K562 (cell line): ENCODE measurements around the gene ZNF549. TPM values are rescaled to one million over a fixed set of nuclear protein-coding genes. Genes with fewer than 3 reads are reported as not detected.

Experiments
- ATAC-seq: fragments of 200-7000 bp; cut with Tn5 transposase; 3 replicates; pipeline ENCODE4 v1.9.1; 2020; ENCODE audit warnings: moderate library complexity
- BruUV-seq: library from RNA; stranded (reverse); fragments of 400-500 nt; replicated peaks from 2 replicates; lab custom pipeline; 2021; lab: Mats Ljungman, UMichigan
- CTCF ChIA-PET: fragments of 300-600 bp; formaldehyde crosslinking; extraction: SDS; loops from one replicate; lab custom pipeline; 2021; ENCODE audit warnings: low intra/inter-chr PET ratio; lab: Yijun Ruan, JAX
- POLR2A ChIA-PET: fragments of 300-600, 350-650 bp; sonication (Branson Sonifier 250); formaldehyde crosslinking; extraction: SDS; loops from one replicate; lab custom pipeline; 2021; ENCODE audit warnings: antibody characterized with exemption, inconsistent platforms; lab: Yijun Ruan, JAX
- DNase-seq, 4 experiments: peaks; one replicate each; pipeline versions ENCODE4 v3.0.0 to v3.0.0-alpha.2; 2011 to 2018; ENCODE audit warnings: low spot score in 3 of 4, mixed read lengths in 3 of 4; ENCODE audit errors: extremely low read depth in 1 of 4
- FAIRE-seq: peaks from 2 replicates; lab custom pipeline; 2011; peaks lifted over from hg19 to GRCh38; lab: Jason Lieb, UNC
- H2AFZ ChIP-seq: 2 replicates; pipeline ENCODE4 v1.6.0; 2011; ENCODE audit warnings: low read depth, low read length, control low read depth, inconsistent platforms
- H3K27ac ChIP-seq: fragments of 200-600 bp; 3 replicates; pipeline ENCODE4 v1.8.0; 2011; ENCODE audit warnings: low read depth, mild to moderate bottlenecking, control low read depth, inconsistent platforms, low read length, moderate library complexity, mixed read lengths; ENCODE audit errors: extremely low read depth
- H3K27me3 ChIP-seq, 2 experiments: fragments of 300-600 bp in 1 of 2; 2 replicates in 1 of 2; 3 replicates in 1 of 2; pipeline versions ENCODE4 v1.6.0 to v1.8.0; 2011; ENCODE audit warnings: inconsistent platforms in 2 of 2, low read length in 2 of 2, mild to moderate bottlenecking in 1 of 2, mixed read lengths in 1 of 2, moderate library complexity in 1 of 2; ENCODE audit not compliant: control insufficient read depth in 2 of 2, insufficient read depth in 2 of 2
- H3K36me3 ChIP-seq: fragments of 300-600 bp; 3 replicates; pipeline ENCODE4 v1.8.0; 2011; ENCODE audit warnings: mild to moderate bottlenecking, low read length, inconsistent platforms; ENCODE audit not compliant: control insufficient read depth, insufficient read depth
- H3K4me1 ChIP-seq, 2 experiments: fragments of 200-600 bp in 1 of 2; replicated peaks in 1 of 2; 2 replicates in 1 of 2; 3 replicates in 1 of 2; pipeline versions ENCODE4 v1.5.1 to v1.8.0; 2011; ENCODE audit warnings: inconsistent platforms in 2 of 2, low read length in 2 of 2, mild to moderate bottlenecking in 1 of 2, mixed read lengths in 1 of 2, moderate library complexity in 1 of 2; ENCODE audit not compliant: control insufficient read depth in 2 of 2, insufficient read depth in 2 of 2
- H3K4me2 ChIP-seq: 2 replicates; pipeline ENCODE4 v1.6.1; 2011; ENCODE audit warnings: low read length, control low read depth, inconsistent platforms, mixed read lengths; ENCODE audit not compliant: insufficient read depth
- H3K4me3 ChIP-seq: fragments of 200-600 bp; sonication (generic), shearing (Covaris generic); 2 replicates; pipeline ENCODE4 v1.5.1; 2016; ENCODE audit warnings: control low read depth, inconsistent platforms
- H3K79me2 ChIP-seq: fragments of 200-600 bp; 3 replicates; pipeline ENCODE4 v1.8.0; 2011; ENCODE audit warnings: low read length, inconsistent platforms; ENCODE audit not compliant: control insufficient read depth, insufficient read depth
- H3K9ac ChIP-seq, 2 experiments: 2 replicates each; pipeline versions ENCODE4 v1.6.0 to v1.6.1; 2011; ENCODE audit warnings: low read depth in 2 of 2, low read length in 2 of 2, control low read depth in 1 of 2, inconsistent platforms in 1 of 2, mild to moderate bottlenecking in 1 of 2, mixed read lengths in 1 of 2; ENCODE audit not compliant: insufficient read depth in 1 of 2
- H3K9me1 ChIP-seq: one replicate; pipeline ENCODE4 v1.6.0; 2011; ENCODE audit warnings: inconsistent platforms, mild to moderate bottlenecking, low read length, moderate library complexity; ENCODE audit not compliant: control insufficient read depth, insufficient read depth
- H3K9me3 ChIP-seq: replicated peaks from 2 replicates; pipeline ENCODE4 v1.5.1; 2011; ENCODE audit warnings: low read depth, low read length, inconsistent platforms; ENCODE audit not compliant: control insufficient read depth, insufficient read depth
- H4K20me1 ChIP-seq: replicated peaks from 2 replicates; pipeline ENCODE4 v1.6.1; 2011; ENCODE audit warnings: low read length, inconsistent platforms, mixed read lengths; ENCODE audit not compliant: control insufficient read depth, insufficient read depth
- BMI1 ChIP-seq: fragments of 150-350 bp; IDR thresholded peaks from 2 replicates; pipeline ENCODE4 v1.6.1; 2014; ENCODE audit warnings: low read length
- CREB3 ChIP-seq: fragments of 450-650 bp; conservative IDR thresholded peaks from 2 replicates; pipeline ENCODE4 v1.6.1; 2016; ENCODE audit warnings: missing genetic modification characterization, low read depth, mild to moderate bottlenecking, missing compliant biosample characterization, moderate library complexity
- KAT8 ChIP-seq: fragments of 450-650 bp; IDR thresholded peaks from 2 replicates; pipeline ENCODE4 v1.6.1; 2016; ENCODE audit warnings: low read depth, mild to moderate bottlenecking
- KLF1 ChIP-seq: fragments of 450-650 bp; IDR thresholded peaks from 2 replicates; pipeline ENCODE4 v1.6.1; 2016; ENCODE audit warnings: missing genetic modification characterization, missing compliant biosample characterization
- MIER1 ChIP-seq: fragments of 450-650 bp; IDR thresholded peaks from 2 replicates; pipeline ENCODE4 v1.6.1; 2016; ENCODE audit warnings: antibody characterized with exemption, mild to moderate bottlenecking, low read depth
- NFIX ChIP-seq: fragments of 250-450 bp; sonication (Bioruptor Pico); IDR thresholded peaks from 2 replicates; pipeline ENCODE4 v1.4.0; 2020; ENCODE audit warnings: low read depth, mild to moderate bottlenecking, moderate library complexity
- SMARCB1 ChIP-seq: IDR thresholded peaks from 2 replicates; pipeline ENCODE4 v1.6.1; 2011; ENCODE audit warnings: improper control_type of control experiment, low read depth; ENCODE audit not compliant: insufficient read length
- THRA ChIP-seq: fragments of 450-650 bp; IDR thresholded peaks from 2 replicates; pipeline ENCODE4 v1.6.1; 2017; ENCODE audit warnings: mild to moderate bottlenecking, moderate library complexity
- ZNF184 ChIP-seq: sonication (generic); formaldehyde crosslinking; IDR thresholded peaks from 2 replicates; pipeline ENCODE4 v1.5.0; 2020; ENCODE audit warnings: missing genetic modification reagents
- WGBS: fragments of 100-300 bp; shearing (Covaris generic); methylation state at CpG from one replicate; pipeline ENCODE4 v1.1.6; 2016; ENCODE audit warnings: low coverage, mixed read lengths; ENCODE audit not compliant: insufficient coverage; ENCODE audit errors: missing lambda C conversion rate; 5-methylcytosine and 5-hydroxymethylcytosine counted together
- in situ Hi-C: fragments of 300-500 bp; cut with MboI; formaldehyde crosslinking; loops from 4 replicates; pipeline ENCODE4 v1.15.0; 2018; ENCODE audit warnings: inconsistent platforms, mixed read lengths
- intact Hi-C: fragments of 100-400 bp; cut with micrococcal nuclease; formaldehyde crosslinking; loops from 2 replicates; pipeline ENCODE4 v1.14.2; 2022
- polyA plus RNA-seq, 8 experiments: library from polyadenylated mRNA; depleted of rRNA in 4 of 8; stranded (reverse) in 5 of 8; unstranded in 3 of 8; fragments of >200 nt; fragmentation: Nextera tagmentation in 2 of 8; fragmentation: Illumina TruSeq in 1 of 8; extraction: Ambion mirVana in 2 of 8; extraction: Trizol in 1 of 8; gene quantifications; 2 replicates each; pipeline versions ENCODE4 v1.2.1 to v1.2.3, GENCODE V29; 2011 to 2014; ENCODE audit warnings: inconsistent platforms in 1 of 8, missing spikeins in 1 of 8
- total RNA-seq, 7 experiments: library from RNA; depleted of rRNA in 6 of 7; stranded (reverse); fragments of >200 nt in 6 of 7; fragmentation: Illumina TruSeq in 2 of 7; extraction: Trizol in 2 of 7; gene quantifications; 2 replicates each; pipeline versions ENCODE4 v1.2.1 to v1.2.3, GENCODE V29; 2011 to 2021; ENCODE audit warnings: low replicate concordance in 1 of 7

The ZNF549 gene
- total and polyA plus RNA-seq, 9 of the 15 experiments (the other 6 are each of a cell fraction or from before 2014, with no cell fraction given) = 0.03 to 0.68 (median 0.25) TPM

- H3K27ac ChIP-seq = no peak overlapping the region
- peaks cover 3% of the 10 kb centered on the region; the same call in 1 of the 2 replicates for H3K9me3 ChIP-seq
- 14% methylated on average over 9 of the region's 21 CpGs for WGBS
- no peak for ATAC-seq
- TF ChIP-seq KLF1 (tag) (no peak), BMI1 (no peak), THRA (no peak), NFIX (CRISPR knock-in tag) (no peak), SMARCB1 (no peak), MIER1 (no peak), KAT8 (no peak), ZNF184 (CRISPR knock-in tag) (no peak), CREB3 (tag) (no peak)
- no peak overlapping the region for H2AFZ ChIP-seq
- H3K4me3 ChIP-seq = no peak overlapping the region
- intact Hi-C loops = no loop called here
- H3K9me1 ChIP-seq = no peaks in the 10 kb centered on the region
- BruUV-seq = no TSS peak
- FAIRE-seq = no peak
- no peak overlapping the region for H3K9ac ChIP-seq
- in situ Hi-C loops = no loop called here
- no peak overlapping the region for H3K4me2 ChIP-seq
- no peaks in the 10 kb centered on the region for H3K36me3 ChIP-seq
- no peaks in the 10 kb centered on the region for H3K79me2 ChIP-seq
- CTCF ChIA-PET = no interaction called here
- no peaks in the 10 kb centered on the region for H4K20me1 ChIP-seq
- H3K27me3 ChIP-seq = no peaks in the 10 kb centered on the region
- DNase-seq = no peak
- H3K4me1 ChIP-seq = peaks cover 0 to 15% of the 10 kb centered on the region in 2 experiments; a peak in 1 of 5 replicates
- POLR2A ChIA-PET = interaction anchor here (0.6 kb wide), 1 partner anchor 22 kb away, joined by 3 read pairs; no protein-coding TSS in a partner anchor
Observed at GRCh38 chr19:57583104-57583520, 56.0 kb downstream of the ZNF549 start.
